ENCODE measurements around the gene TMEM242.

Gene TMEM242

GRCh38 chr6:157259443-157259842, 63.9 kb downstream of the TMEM242 start:
- Histone ChIP-seq H3K4me1 (ENCODE audit: control insufficient read depth, low read length) (no peaks in the 10 kb centered on the region), H3K9me2 (replicated peaks; ENCODE audit: control insufficient read depth, low read length) (no peaks in the 10 kb centered on the region), H4K20me1 (ENCODE audit: control insufficient read depth, insufficient read depth, low read depth, low read length) (no peaks in the 10 kb centered on the region), H3K9me3 (ENCODE audit: control insufficient read depth, insufficient read depth, low read length) (no peaks in the 10 kb centered on the region), H3F3A (ENCODE audit: control insufficient read depth, insufficient read depth) (no peaks in the 10 kb centered on the region), H3K27ac (ENCODE audit: low read depth, low read length) (no peak overlapping the region), H3K4me2 (ENCODE audit: low read length) (no peak overlapping the region), H3K27me3 (ENCODE audit: control insufficient read depth, low read length) (peaks cover 16% of the 10 kb centered on the region), H3K4me3 (ENCODE audit: low read length) (no peak overlapping the region), H3K79me2 (ENCODE audit: control insufficient read depth, low read length) (no peaks in the 10 kb centered on the region), H3K36me3 (ENCODE audit: control insufficient read depth, low read length) (no peaks in the 10 kb centered on the region)
- no peak for TF ChIP-seq CTCF (IDR thresholded peaks at IDR 0.05; ENCODE audit: low read depth, low read length, poor library complexity, severe bottlenecking)
- no peak for TF ChIP-seq EZH2phosphoT487 (IDR thresholded peaks at IDR 0.05; ENCODE audit: borderline replicate concordance, low read length)

DNA sequence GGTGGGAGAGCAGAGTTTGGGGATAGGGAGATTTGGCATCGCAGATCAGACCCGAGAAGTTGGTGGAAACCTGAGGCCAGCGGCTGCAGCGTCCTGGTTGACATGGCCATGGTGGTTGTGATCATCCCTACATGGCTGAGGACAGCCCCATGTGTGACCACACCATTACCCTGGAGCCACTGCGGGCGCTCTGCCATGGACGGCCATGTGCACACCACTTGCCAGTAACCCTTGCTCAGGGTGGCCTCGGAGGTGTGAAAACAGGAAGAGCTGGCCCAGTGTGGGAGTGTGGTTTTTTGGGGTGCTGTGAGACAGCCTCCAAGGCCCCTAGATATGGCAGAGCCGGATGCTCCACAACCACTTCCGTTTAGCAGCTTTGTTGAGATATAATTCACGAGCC, 64.4 kb downstream of the TMEM242 start:
- H3K79me2 ChIP-seq (ENCODE audit: control insufficient read depth, low read length) = no peaks in the 10 kb centered on the region
- H3K27ac ChIP-seq (ENCODE audit: low read depth, low read length) = no peak overlapping the region
- H3K4me2 ChIP-seq (ENCODE audit: low read length) = no peak overlapping the region
- H3K27me3 ChIP-seq (ENCODE audit: control insufficient read depth, low read length) = peaks cover 16% of the 10 kb centered on the region
- H3F3A ChIP-seq (ENCODE audit: control insufficient read depth, insufficient read depth) = no peaks in the 10 kb centered on the region
- H3K9me3 ChIP-seq (ENCODE audit: control insufficient read depth, insufficient read depth, low read length) = no peaks in the 10 kb centered on the region
- no peak overlapping the region for H3K4me3 ChIP-seq (ENCODE audit: low read length)
- H4K20me1 ChIP-seq (ENCODE audit: control insufficient read depth, insufficient read depth, low read depth, low read length) = no peaks in the 10 kb centered on the region
- TF ChIP-seq CTCF (IDR thresholded peaks at IDR 0.05; ENCODE audit: low read depth, low read length, poor library complexity, severe bottlenecking) (no peak), EZH2phosphoT487 (IDR thresholded peaks at IDR 0.05; ENCODE audit: borderline replicate concordance, low read length) (no peak)
- no peaks in the 10 kb centered on the region for H3K36me3 ChIP-seq (ENCODE audit: control insufficient read depth, low read length)
- H3K9me2 ChIP-seq (replicated peaks; ENCODE audit: control insufficient read depth, low read length) = no peaks in the 10 kb centered on the region
- H3K4me1 ChIP-seq (ENCODE audit: control insufficient read depth, low read length) = no peaks in the 10 kb centered on the region

GRCh38 chr6:157255079-157255478, 68.2 kb downstream of the TMEM242 start:
- H3K27ac ChIP-seq (ENCODE audit: low read depth, low read length) = no peak overlapping the region
- H3K9me2 ChIP-seq (replicated peaks; ENCODE audit: control insufficient read depth, low read length) = no peaks in the 10 kb centered on the region
- H3K79me2 ChIP-seq (ENCODE audit: control insufficient read depth, low read length) = no peaks in the 10 kb centered on the region
- no peaks in the 10 kb centered on the region for H4K20me1 ChIP-seq (ENCODE audit: control insufficient read depth, insufficient read depth, low read depth, low read length)
- no peak overlapping the region for H3K4me2 ChIP-seq (ENCODE audit: low read length)
- H3K36me3 ChIP-seq (ENCODE audit: control insufficient read depth, low read length) = no peaks in the 10 kb centered on the region
- H3K4me3 ChIP-seq (ENCODE audit: low read length) = no peak overlapping the region
- no peaks in the 10 kb centered on the region for H3K4me1 ChIP-seq (ENCODE audit: control insufficient read depth, low read length)
- TF ChIP-seq CTCF (IDR thresholded peaks at IDR 0.05; ENCODE audit: low read depth, low read length, poor library complexity, severe bottlenecking) = no peak
- peaks cover 20% of the 10 kb centered on the region for H3K27me3 ChIP-seq (ENCODE audit: control insufficient read depth, low read length)
- H3K9me3 ChIP-seq (ENCODE audit: control insufficient read depth, insufficient read depth, low read length) = no peaks in the 10 kb centered on the region
- no peaks in the 10 kb centered on the region for H3F3A ChIP-seq (ENCODE audit: control insufficient read depth, insufficient read depth)

GRCh38 chr6:157254538-157254937, 68.8 kb downstream of the TMEM242 start:
- TF ChIP-seq EZH2phosphoT487 (IDR thresholded peaks at IDR 0.05; ENCODE audit: borderline replicate concordance, low read length) = no peak
- TF ChIP-seq CTCF (IDR thresholded peaks at IDR 0.05; ENCODE audit: low read depth, low read length, poor library complexity, severe bottlenecking) = no peak
- Histone ChIP-seq H3K4me2 (ENCODE audit: low read length) (no peak overlapping the region), H3K27ac (ENCODE audit: low read depth, low read length) (no peak overlapping the region), H3F3A (ENCODE audit: control insufficient read depth, insufficient read depth) (no peaks in the 10 kb centered on the region), H3K79me2 (ENCODE audit: control insufficient read depth, low read length) (no peaks in the 10 kb centered on the region), H3K27me3 (ENCODE audit: control insufficient read depth, low read length) (peaks cover 20% of the 10 kb centered on the region), H3K36me3 (ENCODE audit: control insufficient read depth, low read length) (no peaks in the 10 kb centered on the region), H3K9me3 (ENCODE audit: control insufficient read depth, insufficient read depth, low read length) (no peaks in the 10 kb centered on the region), H4K20me1 (ENCODE audit: control insufficient read depth, insufficient read depth, low read depth, low read length) (no peaks in the 10 kb centered on the region), H3K4me1 (ENCODE audit: control insufficient read depth, low read length) (no peaks in the 10 kb centered on the region), H3K9me2 (replicated peaks; ENCODE audit: control insufficient read depth, low read length) (no peaks in the 10 kb centered on the region), H3K4me3 (ENCODE audit: low read length) (no peak overlapping the region)

Data from DOHH2 (cell line).